KMS-11 (cell line): ENCODE measurements around the gene FOXJ2.
"Not testable (repeated sequence)": the region's sequence is repeated elsewhere in the genome, so short reads cannot be mapped to it uniquely, and the experiment has no call there.

Source experiments
- H2AFZ ChIP-seq: fragments of 200-600 bp; sonication (generic); 2 replicates; pipeline ENCODE4 v1.6.1; 2016; ENCODE audit warnings: antibody characterized with exemption, mixed run types, low read depth
- H3K27ac ChIP-seq: fragments of 200-600 bp; sonication (generic); 2 replicates; pipeline ENCODE4 v1.6.1; 2016; ENCODE audit warnings: mild to moderate bottlenecking, mixed run types
- H3K27me3 ChIP-seq: fragments of 200-600 bp; sonication (generic); 2 replicates; pipeline ENCODE4 v1.6.1; 2017; ENCODE audit warnings: mild to moderate bottlenecking, low read depth, mixed run types, moderate library complexity; ENCODE audit not compliant: insufficient read depth
- H3K36me3 ChIP-seq: fragments of 200-600 bp; sonication (generic); 2 replicates; pipeline ENCODE4 v1.6.1; 2017; ENCODE audit warnings: mild to moderate bottlenecking, mixed run types; ENCODE audit not compliant: insufficient read depth
- H3K4me1 ChIP-seq: fragments of 200-600 bp; sonication (generic); 2 replicates; pipeline ENCODE4 v1.6.1; 2016; ENCODE audit warnings: mild to moderate bottlenecking, low read depth, mixed run types; ENCODE audit not compliant: poor library complexity, severe bottlenecking
- H3K4me2 ChIP-seq: fragments of 200-600 bp; sonication (generic); 2 replicates; pipeline ENCODE4 v1.7.0; 2016; ENCODE audit warnings: mild to moderate bottlenecking, mixed run types
- H3K4me3 ChIP-seq: fragments of 200-600 bp; sonication (generic); IDR thresholded peaks from 2 replicates; pipeline ENCODE4 v1.6.1; 2017; ENCODE audit warnings: low read depth, low read length, mixed read lengths; ENCODE audit not compliant: insufficient read depth
- H3K79me2 ChIP-seq: fragments of 200-600 bp; sonication (generic); 2 replicates; pipeline ENCODE4 v1.6.1; 2016; ENCODE audit warnings: low read depth, mixed run types; ENCODE audit not compliant: insufficient read depth
- H3K9ac ChIP-seq: fragments of 200-600 bp; sonication (generic); 2 replicates; pipeline ENCODE4 v1.6.1; 2016; ENCODE audit warnings: mild to moderate bottlenecking, mixed run types
- H4K20me1 ChIP-seq: fragments of 200-600 bp; sonication (generic); 2 replicates; pipeline ENCODE4 v1.6.1; 2016; ENCODE audit warnings: mild to moderate bottlenecking, mixed run types; ENCODE audit not compliant: insufficient read depth
- TF ChIP-seq, protein P1 (sequence below): fragments of 200-600 bp; sonication (generic); conservative IDR thresholded peaks from 2 replicates; pipeline ENCODE4 v1.6.1; 2017; ENCODE audit warnings: low read depth, mild to moderate bottlenecking, antibody characterized with exemption, low read length, moderate library complexity, mixed read lengths

Gene FOXJ2

GRCh38 chr12:8081251-8081920, 48.9 kb downstream of the FOXJ2 start:
- peaks cover 42% of the 10 kb centered on the region for H3K79me2 ChIP-seq
- TF ChIP-seq, protein P1, sequence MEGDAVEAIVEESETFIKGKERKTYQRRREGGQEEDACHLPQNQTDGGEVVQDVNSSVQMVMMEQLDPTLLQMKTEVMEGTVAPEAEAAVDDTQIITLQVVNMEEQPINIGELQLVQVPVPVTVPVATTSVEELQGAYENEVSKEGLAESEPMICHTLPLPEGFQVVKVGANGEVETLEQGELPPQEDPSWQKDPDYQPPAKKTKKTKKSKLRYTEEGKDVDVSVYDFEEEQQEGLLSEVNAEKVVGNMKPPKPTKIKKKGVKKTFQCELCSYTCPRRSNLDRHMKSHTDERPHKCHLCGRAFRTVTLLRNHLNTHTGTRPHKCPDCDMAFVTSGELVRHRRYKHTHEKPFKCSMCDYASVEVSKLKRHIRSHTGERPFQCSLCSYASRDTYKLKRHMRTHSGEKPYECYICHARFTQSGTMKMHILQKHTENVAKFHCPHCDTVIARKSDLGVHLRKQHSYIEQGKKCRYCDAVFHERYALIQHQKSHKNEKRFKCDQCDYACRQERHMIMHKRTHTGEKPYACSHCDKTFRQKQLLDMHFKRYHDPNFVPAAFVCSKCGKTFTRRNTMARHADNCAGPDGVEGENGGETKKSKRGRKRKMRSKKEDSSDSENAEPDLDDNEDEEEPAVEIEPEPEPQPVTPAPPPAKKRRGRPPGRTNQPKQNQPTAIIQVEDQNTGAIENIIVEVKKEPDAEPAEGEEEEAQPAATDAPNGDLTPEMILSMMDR, result no peak
- H3K27me3 ChIP-seq, result no peaks in the 10 kb centered on the region
- peak overlapping the region; percentile 96 for H3K27ac ChIP-seq
- no peaks in the 10 kb centered on the region for H3K36me3 ChIP-seq
- peak overlapping the region; percentile 81 for H3K4me2 ChIP-seq
- H2AFZ ChIP-seq, result peak overlapping the region; percentile 72
- H3K4me1 ChIP-seq, result peaks cover 30% of the 10 kb centered on the region
- peak overlapping the region; percentile 90 for H3K9ac ChIP-seq
- H3K4me3 ChIP-seq, result no peak overlapping the region
- no peaks in the 10 kb centered on the region for H4K20me1 ChIP-seq

DNA sequence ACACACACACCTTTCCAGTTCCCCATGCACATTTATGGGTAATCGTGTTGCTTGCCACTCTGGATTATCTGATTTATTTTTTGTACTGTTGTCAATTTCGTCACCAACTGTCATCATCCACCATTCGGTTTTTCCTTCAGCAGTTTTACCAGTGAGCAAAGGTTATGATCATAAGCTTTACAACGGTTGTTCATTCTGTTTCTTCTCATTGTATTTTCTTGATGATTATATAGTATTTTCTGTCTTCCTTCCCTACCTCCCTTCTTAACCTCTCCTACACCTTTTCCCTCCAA, 50.2 kb downstream of the FOXJ2 start:
- TF ChIP-seq, protein P1, result no peak
- no peaks in the 10 kb centered on the region for H3K36me3 ChIP-seq
- H3K27me3 ChIP-seq, result no peaks in the 10 kb centered on the region
- H3K4me1 ChIP-seq, result peaks cover 43% of the 10 kb centered on the region
- H3K27ac ChIP-seq, result peak overlapping the region; percentile 96
- peak overlapping the region; percentile 81 for H3K4me2 ChIP-seq
- H3K9ac ChIP-seq, result peak overlapping the region; percentile 90
- no peaks in the 10 kb centered on the region for H4K20me1 ChIP-seq
- H3K79me2 ChIP-seq, result peaks cover 49% of the 10 kb centered on the region
- peak overlapping the region; percentile 72; the same call in 1 of the 2 replicates for H2AFZ ChIP-seq
- no peak overlapping the region for H3K4me3 ChIP-seq

GRCh38 chr12:8084351-8084750, 51.8 kb downstream of the FOXJ2 start:
- H3K4me3 ChIP-seq, H3K4me2 ChIP-seq, H3K27ac ChIP-seq, H3K9ac ChIP-seq, H2AFZ ChIP-seq, H3K36me3 ChIP-seq, H4K20me1 ChIP-seq, H3K27me3 ChIP-seq: not testable (repeated sequence)
- peaks cover 47% of the 10 kb centered on the region for H3K4me1 ChIP-seq
- H3K79me2 ChIP-seq, result peaks cover 61% of the 10 kb centered on the region

DNA sequence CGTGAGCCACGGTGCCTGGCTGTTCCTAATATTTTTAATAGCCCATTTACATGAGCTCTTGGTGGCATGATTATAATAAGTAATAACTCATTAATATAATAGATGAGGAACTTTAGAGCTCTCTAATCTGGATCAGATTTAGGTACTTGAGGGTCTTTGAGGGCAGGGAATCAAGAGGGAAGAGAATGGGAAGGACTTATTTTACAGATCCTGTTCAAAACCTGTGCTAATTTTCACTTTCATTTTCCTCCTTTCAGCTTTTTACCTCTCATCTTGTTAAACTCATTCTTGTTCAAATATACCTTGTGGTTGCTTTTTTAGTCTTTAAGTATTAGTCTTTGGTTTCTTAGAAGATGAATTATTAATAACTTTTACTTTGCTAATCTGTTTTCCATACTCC, 55.1 kb downstream of the FOXJ2 start:
- no peak overlapping the region for H2AFZ ChIP-seq
- TF ChIP-seq, protein P1, result no peak
- no peak overlapping the region for H3K9ac ChIP-seq
- no peaks in the 10 kb centered on the region for H3K27me3 ChIP-seq
- peaks cover 32% of the 10 kb centered on the region for H3K4me1 ChIP-seq
- H3K4me3 ChIP-seq, result no peak overlapping the region
- H3K4me2 ChIP-seq, result peak overlapping the region; percentile 26; the same call in 1 of the 2 replicates
- H3K79me2 ChIP-seq, result peaks cover 60% of the 10 kb centered on the region
- H3K36me3 ChIP-seq, result no peaks in the 10 kb centered on the region
- H3K27ac ChIP-seq, result no peak overlapping the region
- no peaks in the 10 kb centered on the region for H4K20me1 ChIP-seq

GRCh38 chr12:8088574-8088973, 56.1 kb downstream of the FOXJ2 start:
- TF ChIP-seq, protein P1, result no peak
- H3K9ac ChIP-seq, result no peak overlapping the region
- no peaks in the 10 kb centered on the region for H3K36me3 ChIP-seq
- H2AFZ ChIP-seq, result no peak overlapping the region
- no peak overlapping the region for H3K4me3 ChIP-seq
- peaks cover 51% of the 10 kb centered on the region for H3K79me2 ChIP-seq
- no peak overlapping the region for H3K27ac ChIP-seq
- no peaks in the 10 kb centered on the region for H4K20me1 ChIP-seq
- no peak overlapping the region for H3K4me2 ChIP-seq
- H3K27me3 ChIP-seq, result no peaks in the 10 kb centered on the region
- H3K4me1 ChIP-seq, result peaks cover 26% of the 10 kb centered on the region

DNA sequence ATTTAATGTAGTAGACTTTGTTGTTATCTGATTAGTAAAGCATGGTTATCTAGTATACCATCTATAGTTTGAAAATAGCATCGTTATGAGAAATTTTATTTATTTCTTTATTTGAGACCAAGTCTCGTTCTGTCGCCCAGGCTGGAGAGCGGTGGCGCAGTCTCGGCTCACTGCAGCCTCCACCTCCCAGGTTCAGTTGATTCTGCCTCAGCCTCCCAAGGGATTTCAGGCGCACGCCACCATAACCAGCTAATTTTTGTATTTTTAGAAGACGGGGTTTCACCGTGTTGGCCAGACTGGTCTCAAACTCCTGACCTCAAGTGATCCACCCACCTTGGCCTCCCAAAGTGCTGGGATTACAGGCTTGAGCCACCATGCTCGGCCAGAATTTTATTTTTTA, 56.8 kb downstream of the FOXJ2 start:
- H3K4me2 ChIP-seq, H3K27me3 ChIP-seq, H3K36me3 ChIP-seq, H3K9ac ChIP-seq, H4K20me1 ChIP-seq, H2AFZ ChIP-seq, H3K27ac ChIP-seq, H3K4me3 ChIP-seq: not testable (repeated sequence)
- peaks cover 20% of the 10 kb centered on the region for H3K4me1 ChIP-seq
- peaks cover 44% of the 10 kb centered on the region for H3K79me2 ChIP-seq
